ENCODE results near the gene CNRIP1.
"Not testable (repeated sequence)": the region's sequence is repeated elsewhere in the genome, so short reads cannot be mapped to it uniquely, and the experiment has no call there.

Gene CNRIP1

GRCh38 chr2:68319398-68320117, at the start of gene CNRIP1:
Gene CNRIP1 (minus strand): TSS chr2:68319949. CDS start chr2:68319400, 549 bp downstream.
- DNase-seq (ENCODE audit: low read depth in 3 of 3) = peak in 2 of 3 experiments; percentile 1 to 3

- DNase-seq (ENCODE audit: low read depth in 3 of 3) = no peak
Measured at GRCh38 chr2:68369337-68369734, 49.6 kb upstream of the CNRIP1 start.

- DNase-seq (ENCODE audit: low read depth in 3 of 3) = no peak
Measured at GRCh38 chr2:68368654-68369336, 49.0 kb upstream of the CNRIP1 start.

GRCh38 chr2:68367953-68368653, 48.4 kb upstream of the CNRIP1 start:
- DNase-seq (ENCODE audit: low read depth in 3 of 3) = no peak

GRCh38 chr2:68366083-68366560, 46.4 kb upstream of the CNRIP1 start:
- no peak for DNase-seq (ENCODE audit: low read depth in 3 of 3)

GRCh38 chr2:68365087-68365486, 45.3 kb upstream of the CNRIP1 start, which contains the start of gene PLEK:
Gene PLEK (plus strand): TSS chr2:68365282. CDS start chr2:68365352, 70 bp downstream.
- DNase-seq (ENCODE audit: low read depth in 3 of 3) = no peak

- DNase-seq (ENCODE audit: low read depth in 3 of 3) = no peak
Measured at GRCh38 chr2:68363721-68364120, 44.0 kb upstream of the CNRIP1 start.

GRCh38 chr2:68362749-68363148, 43.0 kb upstream of the CNRIP1 start:
- no peak for DNase-seq (ENCODE audit: low read depth in 3 of 3)

GRCh38 chr2:68362069-68362468, 42.3 kb upstream of the CNRIP1 start:
- peak; percentile 68 to 76 (median 68) for DNase-seq (ENCODE audit: low read depth in 3 of 3)

GRCh38 chr2:68359889-68360288, 40.1 kb upstream of the CNRIP1 start:
- DNase-seq (ENCODE audit: low read depth in 3 of 3) = no peak

GRCh38 chr2:68357605-68358337, 38.0 kb upstream of the CNRIP1 start:
- no peak for DNase-seq (ENCODE audit: low read depth in 3 of 3)

- DNase-seq (ENCODE audit: low read depth in 3 of 3) = no peak
Measured at GRCh38 chr2:68356599-68357239, 37.0 kb upstream of the CNRIP1 start.

- no peak for DNase-seq (ENCODE audit: low read depth in 3 of 3)
Measured at GRCh38 chr2:68352651-68353391, 33.1 kb upstream of the CNRIP1 start.

- DNase-seq (ENCODE audit: low read depth in 3 of 3) = no peak
Measured at GRCh38 chr2:68351997-68352396, 32.2 kb upstream of the CNRIP1 start.

- DNase-seq (ENCODE audit: low read depth in 3 of 3) = not testable (repeated sequence)
Measured at GRCh38 chr2:68349091-68349490, 29.3 kb upstream of the CNRIP1 start.

- no peak for DNase-seq (ENCODE audit: low read depth in 3 of 3)
Measured at GRCh38 chr2:68345129-68345875, 25.6 kb upstream of the CNRIP1 start.

- DNase-seq (ENCODE audit: low read depth in 3 of 3) = no peak
Measured at GRCh38 chr2:68344031-68344430, 24.3 kb upstream of the CNRIP1 start.

- no peak for DNase-seq (ENCODE audit: low read depth in 3 of 3)
Measured at GRCh38 chr2:68342470-68342869, 22.7 kb upstream of the CNRIP1 start.

- DNase-seq (ENCODE audit: low read depth in 3 of 3) = no peak
Measured at GRCh38 chr2:68341583-68341982, 21.8 kb upstream of the CNRIP1 start.

- no peak for DNase-seq (ENCODE audit: low read depth in 3 of 3)
Measured at GRCh38 chr2:68341062-68341329, 21.2 kb upstream of the CNRIP1 start.

Data from stimulated activated CD4-positive, alpha-beta T cell treated with anti-CD3 and anti-CD28 coated beads, TNF-alpha, amount 100 ng/mL, for 24 hours (primary cell).